T47D (cell line): ENCODE data around the gene NUDT22.

Experiments
- DNase-seq, 2 experiments: peaks; one replicate each; pipeline versions ENCODE4 v3.0.0 to v3.0.0-alpha.2; 2011 to 2012; ENCODE audit warnings: low read depth in 1 of 2, low spot score in 1 of 2
- JUND ChIP-seq: IDR thresholded peaks from 2 replicates; pipeline ENCODE4 v1.6.1; 2012; ENCODE audit warnings: low read depth
- in situ Hi-C: cut with HindIII; loops from 2 replicates; pipeline ENCODE4 v1.10.0; 2016; ENCODE audit warnings: low sequenced_read_pairs, low pct_unique_long_range_greater_than_20kb

The NUDT22 gene

DNA sequence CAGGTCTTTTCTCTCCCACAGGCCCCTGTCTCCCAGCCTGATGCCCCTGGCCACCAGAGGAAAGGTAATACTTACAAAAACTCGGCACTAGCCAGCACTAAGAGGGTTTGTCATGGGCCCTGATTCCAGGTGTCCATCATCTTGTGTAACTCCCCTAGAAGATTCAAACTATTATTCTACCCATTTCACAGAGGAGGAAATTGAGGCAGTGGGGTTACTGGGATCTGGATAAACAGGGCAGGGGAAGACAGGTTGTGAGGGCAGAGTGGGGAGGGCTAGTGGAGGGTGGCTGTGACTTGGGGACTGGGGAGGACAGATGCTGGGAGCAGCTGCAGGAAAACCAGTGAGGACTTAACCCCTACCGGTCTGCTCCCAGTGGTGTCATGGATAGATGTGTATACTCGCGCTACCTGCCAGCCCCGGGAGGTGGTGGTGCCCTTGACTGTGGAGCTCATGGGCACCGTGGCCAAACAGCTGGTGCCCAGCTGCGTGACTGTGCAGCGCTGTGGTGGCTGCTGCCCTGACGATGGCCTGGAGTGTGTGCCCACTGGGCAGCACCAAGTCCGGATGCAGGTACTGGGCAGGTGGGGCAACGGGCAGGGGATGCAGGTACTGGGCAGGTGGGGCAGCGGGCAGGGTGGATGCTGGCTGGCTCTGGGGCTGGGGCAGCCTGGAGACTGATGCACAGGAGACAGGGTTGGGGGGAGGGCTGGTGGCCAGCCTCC is 9.5 kb downstream of the NUDT22 start:
- in situ Hi-C loops: no loop called here
- no peak for TF ChIP-seq JUND
- no peak for DNase-seq

DNA sequence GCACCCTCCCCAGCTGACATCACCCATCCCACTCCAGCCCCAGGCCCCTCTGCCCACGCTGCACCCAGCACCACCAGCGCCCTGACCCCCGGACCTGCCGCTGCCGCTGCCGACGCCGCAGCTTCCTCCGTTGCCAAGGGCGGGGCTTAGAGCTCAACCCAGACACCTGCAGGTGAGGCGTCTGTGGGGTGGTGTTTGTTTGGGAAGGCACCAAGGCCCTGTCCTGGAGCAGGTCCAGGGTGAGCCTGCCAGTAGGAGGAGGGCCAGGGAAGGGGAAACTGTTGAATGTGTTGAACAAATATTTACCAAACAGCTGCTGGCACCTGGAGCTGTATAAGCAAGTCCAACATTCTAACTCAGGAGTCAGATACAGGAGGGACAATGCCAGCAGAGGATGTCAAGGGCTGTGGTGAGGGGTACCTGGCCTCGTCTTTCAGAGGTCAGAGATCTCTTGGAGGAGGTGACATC is 11.4 kb downstream of the NUDT22 start:
- DNase-seq: peak; percentile 81 to 99
- in situ Hi-C loops: no loop called here
- TF ChIP-seq JUND: no peak

DNA sequence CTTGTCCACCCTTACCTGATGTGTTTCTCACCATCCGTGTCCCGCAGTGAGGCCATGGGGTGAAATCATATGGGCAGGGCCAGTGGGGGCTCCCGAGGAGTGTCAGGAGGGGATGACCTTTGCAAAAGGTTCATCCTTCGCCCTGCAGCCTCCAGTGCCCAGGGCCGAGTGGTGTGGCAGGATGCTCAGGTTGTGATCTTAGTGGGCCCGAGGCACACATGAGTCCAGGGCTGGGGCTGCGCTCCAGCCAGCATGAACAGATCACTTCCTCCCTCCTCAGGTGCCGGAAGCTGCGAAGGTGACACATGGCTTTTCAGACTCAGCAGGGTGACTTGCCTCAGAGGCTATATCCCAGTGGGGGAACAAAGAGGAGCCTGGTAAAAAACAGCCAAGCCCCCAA is 12.0 kb downstream of the NUDT22 start:
- no peak for TF ChIP-seq JUND
- in situ Hi-C loops: no loop called here

GRCh38 chr11:64238999-64239398 is 12.9 kb downstream of the NUDT22 start:
- no peak for DNase-seq
- in situ Hi-C loops: no loop called here
- no peak for TF ChIP-seq JUND

More for the DNA sequence above, 12.0 kb downstream of the NUDT22 start:
- DNase-seq: no peak

GRCh38 chr11:64239662-64240434 is 13.8 kb downstream of the NUDT22 start:
- no peak for DNase-seq
- no peak for TF ChIP-seq JUND
- in situ Hi-C loops: no loop called here

DNA sequence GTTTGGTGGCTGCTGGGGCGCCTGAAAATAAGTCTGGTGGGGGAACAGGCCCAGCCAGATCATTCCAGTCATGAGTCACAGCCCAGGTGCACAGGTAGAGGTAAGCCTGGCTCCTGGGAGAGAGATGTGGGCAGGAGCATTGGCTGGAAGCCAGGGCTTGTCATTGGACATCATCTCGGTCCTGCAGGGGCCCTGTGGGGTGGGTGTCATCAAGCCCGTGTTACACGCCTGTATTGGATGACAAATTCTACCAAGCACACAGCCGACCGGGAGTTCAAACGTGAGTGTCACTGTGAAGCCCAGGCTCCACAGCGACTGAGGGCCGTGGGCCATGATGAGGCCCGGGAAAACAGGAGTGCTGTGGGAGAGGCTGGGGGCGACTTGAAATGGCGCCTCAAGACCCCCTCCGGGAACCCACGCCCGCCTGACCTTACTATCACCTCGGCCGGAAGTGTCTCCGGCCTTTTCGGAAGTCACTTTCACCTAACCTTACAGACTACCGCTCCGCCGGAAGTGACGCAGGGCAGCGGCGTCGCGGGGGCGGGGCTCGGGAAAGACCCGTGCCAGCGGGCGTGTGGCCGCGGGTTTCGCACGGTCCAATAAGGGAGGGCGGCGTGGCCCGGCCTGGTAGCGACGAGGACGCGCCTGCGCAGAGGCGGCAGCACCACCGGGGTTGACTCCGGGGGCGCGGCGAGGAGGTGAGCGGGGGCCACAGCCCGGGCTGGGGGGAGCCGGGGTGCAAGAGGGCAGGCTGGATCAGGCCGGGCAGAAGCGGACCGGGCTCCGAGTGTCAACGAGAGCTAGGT is 14.6 kb downstream of the NUDT22 start, which contains the start of gene FKBP2:
TSS of gene FKBP2 (plus strand) at position 661 of the 806 bp plus-strand sequence. CDS start 1,293 bp downstream, outside the sequence.
- TF ChIP-seq JUND: no peak
- DNase-seq: peak; percentile 93 to 99
- in situ Hi-C loops: no loop called here

DNA sequence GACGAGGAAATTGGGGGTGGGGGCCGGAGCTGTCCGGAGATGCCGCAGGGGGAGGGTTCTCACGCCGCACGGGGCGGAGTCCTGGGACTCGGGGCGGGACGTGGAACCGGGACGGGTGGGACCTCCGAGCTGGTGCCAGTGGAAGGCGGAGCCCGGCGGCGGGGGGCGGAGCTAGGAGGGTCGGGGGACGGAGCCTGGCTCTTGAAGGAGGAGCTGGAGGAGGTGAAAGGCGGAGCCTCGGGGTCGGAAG is 15.1 kb downstream of the NUDT22 start:
- DNase-seq: peak in 1 of 2 experiments; percentile 90
- in situ Hi-C loops: no loop called here
- TF ChIP-seq JUND: no peak

DNA sequence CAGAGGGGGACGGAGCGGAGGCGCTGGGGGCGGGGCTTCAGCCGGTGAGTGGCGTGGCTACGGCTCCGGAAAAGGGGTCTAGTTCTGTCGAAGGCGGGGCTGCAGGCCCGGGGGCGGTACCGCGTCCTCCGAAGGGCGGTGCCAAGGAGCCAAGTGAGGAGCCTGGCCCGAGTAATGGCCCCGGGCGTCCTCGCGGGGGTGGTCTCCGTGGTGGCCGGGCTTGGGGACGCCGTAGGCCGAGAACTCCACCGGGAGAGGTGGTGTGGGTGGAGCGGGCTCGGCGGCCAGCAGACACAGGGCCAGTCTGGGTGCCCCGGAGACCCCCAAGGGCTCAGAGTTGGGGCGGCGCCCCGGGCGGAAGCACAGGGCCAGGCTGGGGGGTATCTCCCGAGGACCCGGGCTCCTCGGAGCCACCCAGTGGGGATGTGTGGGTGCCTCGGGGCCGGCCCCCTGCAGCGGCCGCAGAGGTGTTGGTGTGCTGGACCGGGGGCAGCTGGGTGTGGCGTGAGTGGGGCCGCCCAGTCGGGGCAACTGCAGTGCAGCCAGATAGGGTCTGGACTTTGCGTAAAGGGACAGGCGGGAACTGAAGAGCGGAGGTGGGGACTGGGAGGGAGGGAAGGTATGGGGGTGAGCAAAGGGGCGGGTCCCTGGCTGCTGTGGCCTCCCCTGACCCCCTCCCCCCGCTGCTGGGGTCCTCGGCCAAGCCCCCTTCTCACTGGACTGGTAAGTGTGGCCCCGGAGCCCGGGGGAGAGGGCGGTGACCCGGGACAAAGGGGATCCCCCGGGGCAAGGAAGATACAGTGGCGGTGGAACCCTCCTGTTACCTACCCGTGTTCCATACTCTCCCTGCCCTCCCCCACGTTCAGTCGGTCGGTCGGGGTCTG is 15.7 kb downstream of the NUDT22 start:
- TF ChIP-seq JUND: no peak
- peak in 1 of 2 experiments; percentile 100 for DNase-seq
- in situ Hi-C loops: no loop called here

GRCh38 chr11:64243236-64243854 is 17.3 kb downstream of the NUDT22 start:
- no peak for TF ChIP-seq JUND
- in situ Hi-C loops: no loop called here
- DNase-seq: no peak

DNA sequence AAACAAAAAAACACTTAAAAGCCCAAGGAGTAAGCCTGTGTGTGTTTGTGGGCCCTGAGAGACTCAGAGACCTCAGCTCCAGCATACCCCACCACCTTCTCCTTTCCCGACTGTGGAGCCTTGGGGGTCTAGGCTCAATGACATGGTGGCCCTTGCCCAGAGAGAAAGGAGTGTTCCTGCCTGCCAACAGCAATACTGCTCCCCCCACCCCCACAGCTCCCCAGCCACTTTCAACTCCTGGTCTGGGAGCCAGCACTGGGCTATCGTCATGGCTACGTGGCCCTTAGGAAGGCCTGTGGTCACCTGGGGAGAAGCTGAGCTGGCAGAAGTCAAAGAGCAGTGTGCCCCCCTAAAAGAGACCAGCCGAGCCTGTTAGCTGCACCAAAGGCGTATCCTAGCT is 18.0 kb downstream of the NUDT22 start:
- TF ChIP-seq JUND: no peak
- no peak for DNase-seq
- in situ Hi-C loops: no loop called here

DNA sequence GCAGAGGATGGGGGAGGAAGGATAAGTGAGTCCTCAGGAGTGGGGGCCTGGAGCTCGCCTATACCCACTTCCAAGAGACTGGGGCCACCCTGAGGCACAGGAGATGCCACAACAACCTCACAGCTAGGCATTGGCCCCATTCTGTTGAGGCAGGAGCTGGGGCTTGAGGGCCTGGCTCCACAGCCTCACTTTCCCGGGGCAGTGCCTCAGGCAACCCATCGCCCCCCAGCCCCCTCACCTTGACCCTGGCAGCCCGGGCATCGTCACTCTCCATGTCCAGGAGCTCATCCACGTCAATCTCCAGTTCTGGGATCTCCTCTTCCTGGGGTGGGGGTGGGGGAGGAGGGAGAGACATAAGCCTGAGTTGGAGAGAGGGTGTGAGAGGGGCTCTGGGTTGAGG is 18.9 kb downstream of the NUDT22 start:
- in situ Hi-C loops: no loop called here
- no peak for TF ChIP-seq JUND
- DNase-seq: no peak

- in situ Hi-C loops: no loop called here
- DNase-seq: peak in 1 of 2 experiments; percentile 51
- no peak for TF ChIP-seq JUND
These were observed 19.3 kb downstream of the NUDT22 start for GRCh38 chr11:64245401-64245796.
